Sigmoid colon (tissue), 7 donors: Measurements from ENCODE around the gene TTC21B. TPM values are rescaled to one million over a fixed set of nuclear protein-coding genes. Genes with fewer than 3 reads are reported as not detected.
"Not testable (repeated sequence)": the region's sequence is repeated elsewhere in the genome, so short reads cannot be mapped to it uniquely, and the experiment has no call there.

Experiments
- DNase-seq: peaks from one replicate; pipeline ENCODE4 v3.0.0-alpha.2; 2019
- H3K27ac ChIP-seq, 4 donors: fragments of 200-600 bp; sonication (generic); one replicate each; pipeline ENCODE4 v1.5.1; 2016 to 2019; ENCODE audit warnings: mild to moderate bottlenecking in 1 of 4
- H3K27me3 ChIP-seq, 3 donors: fragments of 200-600 bp; sonication (generic); one replicate each; pipeline ENCODE4 v1.5.1; 2019; ENCODE audit warnings: mild to moderate bottlenecking in 1 of 3
- H3K36me3 ChIP-seq, 4 donors: fragments of 200-600 bp; sonication (generic); one replicate each; pipeline ENCODE4 v1.5.1; 2016 to 2019
- H3K4me1 ChIP-seq, 4 donors: fragments of 200-600 bp; sonication (generic); one replicate each; pipeline ENCODE4 v1.5.1; 2017 to 2019
- H3K4me3 ChIP-seq, 4 donors: fragments of 200-600 bp; sonication (generic); one replicate each; pipeline ENCODE4 v1.5.1; 2017 to 2019; ENCODE audit warnings: mild to moderate bottlenecking in 2 of 4, moderate library complexity in 1 of 4
- H3K9me3 ChIP-seq, 4 donors: fragments of 200-600 bp in 3 of 4; sonication (generic) in 3 of 4; one replicate each; pipeline versions ENCODE4 v1.5.1 to v1.6.1; 2013 to 2019
- EP300 ChIP-seq, 4 donors: sonication (generic); formaldehyde crosslinking; IDR thresholded peaks; one replicate each; pipeline ENCODE4 v1.6.1; 2017; ENCODE audit warnings: antibody characterized with exemption in 4 of 4
- POLR2A ChIP-seq, 2 donors: fragments of 450-650 bp; IDR thresholded peaks; one replicate each; pipeline ENCODE4 v1.6.1; 2016; ENCODE audit warnings: antibody characterized with exemption in 2 of 2, mild to moderate bottlenecking in 2 of 2, moderate library complexity in 2 of 2
- POLR2AphosphoS5 ChIP-seq, 4 donors: sonication (generic); formaldehyde crosslinking; IDR thresholded peaks; one replicate each; pipeline ENCODE4 v1.6.1; 2017; ENCODE audit warnings: antibody characterized with exemption in 4 of 4
- WGBS, 2 donors: extraction: QIAGEN DNeasy Blood & Tissue Kit; methylation state at CpG; one replicate each; pipeline ENCODE4 v1.1.7; 2013; 5-methylcytosine and 5-hydroxymethylcytosine counted together
- intact Hi-C: fragments of 100-400 bp; cut with DNase I; formaldehyde crosslinking; loops from one replicate; pipeline ENCODE4 v1.15.1; 2023
- polyA plus RNA-seq, 3 donors: library from polyadenylated mRNA; stranded (reverse); fragments of 200-250 nt; gene quantifications; one replicate each; pipeline ENCODE4 v1.2.3, GENCODE V29; 2013
- total RNA-seq, 4 donors: library from RNA; depleted of rRNA; stranded (reverse); fragments of >200 nt; gene quantifications; one replicate each; pipeline ENCODE4 v1.1.0, GENCODE V29; 2016
- TF ChIP-seq, protein P1 (sequence below), 4 experiments: fragments of 450-650 bp in 3 of 4; fragments of 200-600 bp in 1 of 4; IDR thresholded peaks; one replicate each; pipeline ENCODE4 v1.5.1; 2016 to 2019; ENCODE audit warnings: antibody characterized with exemption in 4 of 4, mild to moderate bottlenecking in 3 of 4, moderate library complexity in 2 of 4
- donor health status: healthy with polysubstance abuse.
- donor health status: Bipolar disorder and iron deficiency.
- donor health status: healthy.

TTC21B gene
- total and polyA plus RNA-seq, 7 donors, result 2.4 to 33.5 (median 15.6) TPM

DNA sequence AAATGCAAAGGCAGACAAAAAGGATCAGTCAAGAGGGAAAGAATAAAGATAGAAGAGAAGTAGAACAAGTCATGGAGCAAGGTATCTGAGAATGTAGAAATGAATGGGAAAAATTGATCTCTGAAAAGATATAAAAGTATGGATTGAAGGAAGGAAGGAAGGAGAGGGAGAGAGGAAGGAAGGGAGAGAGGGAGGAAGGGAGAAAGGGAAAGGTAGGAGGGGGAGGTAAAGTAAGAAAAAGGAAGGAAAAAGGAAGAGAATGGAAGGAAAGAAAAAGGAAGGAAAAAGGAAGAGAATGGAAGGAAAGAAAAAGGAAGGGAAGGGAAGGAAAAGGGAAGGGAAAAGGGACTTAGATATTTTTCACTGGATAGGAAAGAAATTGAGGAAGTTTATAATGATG, 31.5 kb upstream of the TTC21B start:
- Histone ChIP-seq H3K4me3 (no peak overlapping the region), H3K27ac (no peak overlapping the region), H3K4me1 (no peaks in the 10 kb centered on the region), H3K27me3 (no peaks in the 10 kb centered on the region), H3K9me3 (no peaks in the 10 kb centered on the region), H3K36me3 (no peaks in the 10 kb centered on the region)
- no peak for DNase-seq
- intact Hi-C loops, result no loop called here
- TF ChIP-seq, protein P1, sequence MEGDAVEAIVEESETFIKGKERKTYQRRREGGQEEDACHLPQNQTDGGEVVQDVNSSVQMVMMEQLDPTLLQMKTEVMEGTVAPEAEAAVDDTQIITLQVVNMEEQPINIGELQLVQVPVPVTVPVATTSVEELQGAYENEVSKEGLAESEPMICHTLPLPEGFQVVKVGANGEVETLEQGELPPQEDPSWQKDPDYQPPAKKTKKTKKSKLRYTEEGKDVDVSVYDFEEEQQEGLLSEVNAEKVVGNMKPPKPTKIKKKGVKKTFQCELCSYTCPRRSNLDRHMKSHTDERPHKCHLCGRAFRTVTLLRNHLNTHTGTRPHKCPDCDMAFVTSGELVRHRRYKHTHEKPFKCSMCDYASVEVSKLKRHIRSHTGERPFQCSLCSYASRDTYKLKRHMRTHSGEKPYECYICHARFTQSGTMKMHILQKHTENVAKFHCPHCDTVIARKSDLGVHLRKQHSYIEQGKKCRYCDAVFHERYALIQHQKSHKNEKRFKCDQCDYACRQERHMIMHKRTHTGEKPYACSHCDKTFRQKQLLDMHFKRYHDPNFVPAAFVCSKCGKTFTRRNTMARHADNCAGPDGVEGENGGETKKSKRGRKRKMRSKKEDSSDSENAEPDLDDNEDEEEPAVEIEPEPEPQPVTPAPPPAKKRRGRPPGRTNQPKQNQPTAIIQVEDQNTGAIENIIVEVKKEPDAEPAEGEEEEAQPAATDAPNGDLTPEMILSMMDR (IDR thresholded peaks at IDR 0.05), result no peak

DNA sequence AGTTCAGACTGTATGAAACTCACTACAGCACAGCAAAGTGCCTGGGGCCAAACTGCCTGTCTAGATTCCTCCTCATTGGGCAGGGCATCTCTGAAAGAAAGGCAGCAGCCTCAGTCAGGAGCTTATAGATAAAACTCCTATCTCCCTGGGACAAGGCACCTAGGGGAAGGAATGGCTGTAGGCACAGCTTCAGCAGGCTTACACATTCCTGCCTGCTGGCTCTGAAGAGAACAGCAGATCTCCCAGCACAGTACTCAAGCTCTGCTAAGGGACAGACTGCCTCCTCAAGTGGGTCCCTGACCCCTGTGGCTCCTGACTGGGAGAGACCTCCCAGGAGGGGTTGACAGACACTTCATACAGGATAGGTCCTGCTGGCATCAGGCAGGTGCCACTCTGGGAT, 18.6 kb upstream of the TTC21B start:
- H3K9me3 ChIP-seq, H3K4me1 ChIP-seq, DNase-seq, H3K27me3 ChIP-seq, H3K36me3 ChIP-seq, H3K4me3 ChIP-seq, intact Hi-C loops, H3K27ac ChIP-seq: not testable (repeated sequence)

DNA sequence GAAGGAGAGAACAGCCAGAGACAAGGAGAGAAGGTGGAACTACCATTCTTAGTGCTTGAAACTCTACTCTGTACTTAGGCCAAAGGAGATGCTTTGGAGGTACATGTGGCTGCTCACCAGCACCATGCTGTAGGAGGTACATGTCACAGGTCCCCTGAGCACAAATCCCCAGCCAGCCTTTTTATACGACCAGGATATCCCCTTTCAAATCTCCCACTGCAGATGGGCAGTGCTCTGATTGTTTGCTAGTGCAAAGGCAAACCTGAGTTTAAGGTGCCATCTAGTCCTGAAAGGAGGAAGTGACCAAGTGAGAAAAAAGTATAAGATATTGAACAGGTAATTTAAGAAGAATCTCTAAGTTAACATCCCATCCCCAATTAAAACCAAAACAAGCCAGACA, 17.1 kb upstream of the TTC21B start:
- H3K4me3 ChIP-seq, result no peak overlapping the region
- TF ChIP-seq POLR2AphosphoS5 (IDR thresholded peaks at IDR 0.05), result no peak
- no peak for TF ChIP-seq EP300 (IDR thresholded peaks at IDR 0.05)
- TF ChIP-seq POLR2A (IDR thresholded peaks at IDR 0.05), result no peak
- TF ChIP-seq, protein P1 (IDR thresholded peaks at IDR 0.05), result no peak
- no peaks in the 10 kb centered on the region for H3K4me1 ChIP-seq
- no peaks in the 10 kb centered on the region for H3K9me3 ChIP-seq
- WGBS, 2 donors, result 14 to 20% methylated on average over 1 of the region's 1 CpG
- no peaks in the 10 kb centered on the region for H3K36me3 ChIP-seq
- no peak for DNase-seq
- intact Hi-C loops, result no loop called here
- H3K27me3 ChIP-seq, result no peaks in the 10 kb centered on the region
- no peak overlapping the region for H3K27ac ChIP-seq

DNA sequence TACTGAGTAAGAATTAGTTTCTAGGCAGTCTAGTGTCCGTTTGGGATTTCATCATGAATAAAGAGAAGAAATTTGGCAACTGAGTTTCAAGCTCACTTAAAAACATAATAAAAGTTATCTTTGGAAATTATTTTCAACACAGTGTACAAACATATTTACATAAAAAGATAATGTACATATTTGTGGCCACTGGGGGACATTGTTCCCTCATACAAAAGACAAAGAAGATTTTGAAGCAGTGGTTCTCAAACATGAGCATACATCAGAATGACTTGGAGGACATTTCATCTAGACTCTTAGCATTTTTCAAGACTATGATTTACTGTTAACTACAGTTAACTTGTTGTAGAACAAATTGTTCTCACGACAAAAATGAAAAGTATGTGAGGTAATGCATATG, 15.7 kb upstream of the TTC21B start:
- H3K27me3 ChIP-seq, result no peaks in the 10 kb centered on the region
- no peak overlapping the region for H3K27ac ChIP-seq
- WGBS, 2 donors, result 58 to 72% methylated on average over 2 of the region's 2 CpGs
- no peak for DNase-seq
- no peak overlapping the region for H3K4me3 ChIP-seq
- H3K36me3 ChIP-seq, result no peaks in the 10 kb centered on the region
- TF ChIP-seq POLR2A (IDR thresholded peaks at IDR 0.05), result no peak
- no peak for TF ChIP-seq POLR2AphosphoS5 (IDR thresholded peaks at IDR 0.05)
- TF ChIP-seq, protein P1 (IDR thresholded peaks at IDR 0.05), result no peak
- no peak for TF ChIP-seq EP300 (IDR thresholded peaks at IDR 0.05)
- intact Hi-C loops, result no loop called here
- H3K9me3 ChIP-seq, result no peaks in the 10 kb centered on the region
- H3K4me1 ChIP-seq, result no peaks in the 10 kb centered on the region

DNA sequence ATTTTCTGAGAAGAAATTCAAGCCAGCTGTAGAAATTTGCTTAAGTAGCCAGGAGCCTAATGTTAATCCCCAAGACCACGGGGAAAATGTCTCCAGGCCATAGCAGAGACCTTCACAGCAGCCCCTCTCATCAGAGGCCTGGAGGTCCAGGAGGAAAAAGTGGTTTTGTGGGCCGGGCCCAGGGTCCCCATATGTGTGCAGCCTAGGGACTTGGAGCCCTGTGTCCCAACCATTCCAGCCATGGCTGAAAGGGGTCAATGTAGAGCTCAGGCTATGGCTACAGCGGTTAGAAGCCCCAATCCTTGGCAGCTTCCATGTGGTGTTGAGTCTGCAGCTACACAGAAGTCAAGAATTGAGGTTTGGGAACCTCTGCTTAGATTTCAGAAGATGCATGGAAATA, 14.2 kb upstream of the TTC21B start:
- no peak for DNase-seq

More for the DNA sequence above, 14.2 kb upstream of the TTC21B start:
- Histone ChIP-seq H3K27ac (no peak overlapping the region), H3K4me3 (no peak overlapping the region), H3K36me3 (no peaks in the 10 kb centered on the region), H3K27me3 (no peaks in the 10 kb centered on the region), H3K4me1 (no peaks in the 10 kb centered on the region), H3K9me3 (no peaks in the 10 kb centered on the region)
- WGBS, 2 donors, result 85 to 86% methylated on average over 3 of the region's 3 CpGs
- intact Hi-C loops, result no loop called here
- TF ChIP-seq, protein P1 (IDR thresholded peaks at IDR 0.05), result no peak
- no peak for TF ChIP-seq POLR2A (IDR thresholded peaks at IDR 0.05)
- no peak for TF ChIP-seq POLR2AphosphoS5 (IDR thresholded peaks at IDR 0.05)
- TF ChIP-seq EP300 (IDR thresholded peaks at IDR 0.05), result no peak
